ENCODE measurements around the gene TBKBP1.
A peak's percentile ranks its signal among the peaks of the same experiment; 100 is the strongest.

Gene TBKBP1

DNA sequence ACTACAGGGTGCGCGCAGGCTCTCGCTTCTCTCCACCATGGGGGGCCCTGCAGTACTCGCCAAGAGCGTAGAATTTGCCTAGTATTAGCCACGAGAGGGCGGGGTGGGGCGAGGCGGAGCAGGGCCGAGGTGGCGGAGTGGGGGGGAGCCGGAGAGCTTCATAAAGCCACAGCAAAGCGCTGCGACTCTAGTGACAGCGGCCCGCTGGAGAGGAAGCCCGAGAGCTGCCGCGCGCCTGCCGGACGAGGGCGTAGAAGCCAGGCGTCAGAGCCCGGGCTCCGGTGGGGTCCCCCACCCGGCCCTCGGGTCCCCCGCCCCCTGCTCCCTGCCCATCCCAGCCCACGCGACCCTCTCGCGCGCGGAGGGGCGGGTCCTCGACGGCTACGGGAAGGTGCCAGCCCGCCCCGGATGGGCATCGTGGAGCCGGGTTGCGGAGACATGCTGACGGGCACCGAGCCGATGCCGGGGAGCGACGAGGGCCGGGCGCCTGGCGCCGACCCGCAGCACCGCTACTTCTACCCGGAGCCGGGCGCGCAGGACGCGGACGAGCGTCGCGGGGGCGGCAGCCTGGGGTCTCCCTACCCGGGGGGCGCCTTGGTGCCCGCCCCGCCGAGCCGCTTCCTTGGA is 39.2 kb downstream of the TBKBP1 start, which contains the start of gene TBX21 (continued):
- TF ChIP-seq ZNF518A (tag by site-specific recombination; conservative IDR thresholded peaks at IDR 0.05; ENCODE audit: low read depth) (no peak), TSHZ1 (tag by site-specific recombination; IDR thresholded peaks at IDR 0.05; ENCODE audit: borderline replicate concordance) (no peak), GFI1B (tag by site-specific recombination; IDR thresholded peaks at IDR 0.05) (no peak), ZNF341 (tag by site-specific recombination; IDR thresholded peaks at IDR 0.05; ENCODE audit: low read depth) (0 out of 2 replicates have a peak, but pooled peaks have one; percentile 19), KLF7 (tag by site-specific recombination; IDR thresholded peaks at IDR 0.05; ENCODE audit: borderline replicate concordance) (no peak), ZBTB8A (tag by site-specific recombination; IDR thresholded peaks at IDR 0.05) (peak; percentile 77), ZNF670 (tag by site-specific recombination; IDR thresholded peaks at IDR 0.05; ENCODE audit: low read depth) (no peak), ZNF692 (tag by site-specific recombination; IDR thresholded peaks at IDR 0.05) (no peak), GLI2 (tag by site-specific recombination; IDR thresholded peaks at IDR 0.05; ENCODE audit: borderline replicate concordance, low read depth) (no peak), ZNF544 (tag by site-specific recombination; IDR thresholded peaks at IDR 0.05) (no peak), ZNF501 (tag by site-specific recombination; IDR thresholded peaks at IDR 0.05) (no peak), ZNF121 (tag by site-specific recombination; IDR thresholded peaks at IDR 0.05) (no peak), SP3 (tag by site-specific recombination; IDR thresholded peaks at IDR 0.05) (peak; percentile 30; the same call in 1 of the 2 replicates), TCF7L2 (IDR thresholded peaks at IDR 0.05; ENCODE audit: borderline replicate concordance, low read depth, low read length) (no peak)
- TF ChIP-seq, protein P1, sequence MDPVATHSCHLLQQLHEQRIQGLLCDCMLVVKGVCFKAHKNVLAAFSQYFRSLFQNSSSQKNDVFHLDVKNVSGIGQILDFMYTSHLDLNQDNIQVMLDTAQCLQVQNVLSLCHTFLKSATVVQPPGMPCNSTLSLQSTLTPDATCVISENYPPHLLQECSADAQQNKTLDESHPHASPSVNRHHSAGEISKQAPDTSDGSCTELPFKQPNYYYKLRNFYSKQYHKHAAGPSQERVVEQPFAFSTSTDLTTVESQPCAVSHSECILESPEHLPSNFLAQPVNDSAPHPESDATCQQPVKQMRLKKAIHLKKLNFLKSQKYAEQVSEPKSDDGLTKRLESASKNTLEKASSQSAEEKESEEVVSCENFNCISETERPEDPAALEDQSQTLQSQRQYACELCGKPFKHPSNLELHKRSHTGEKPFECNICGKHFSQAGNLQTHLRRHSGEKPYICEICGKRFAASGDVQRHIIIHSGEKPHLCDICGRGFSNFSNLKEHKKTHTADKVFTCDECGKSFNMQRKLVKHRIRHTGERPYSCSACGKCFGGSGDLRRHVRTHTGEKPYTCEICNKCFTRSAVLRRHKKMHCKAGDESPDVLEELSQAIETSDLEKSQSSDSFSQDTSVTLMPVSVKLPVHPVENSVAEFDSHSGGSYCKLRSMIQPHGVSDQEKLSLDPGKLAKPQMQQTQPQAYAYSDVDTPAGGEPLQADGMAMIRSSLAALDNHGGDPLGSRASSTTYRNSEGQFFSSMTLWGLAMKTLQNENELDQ (tag by site-specific recombination; IDR thresholded peaks at IDR 0.05; ENCODE audit: low read depth): no peak
- TF ChIP-seq, protein P2, sequence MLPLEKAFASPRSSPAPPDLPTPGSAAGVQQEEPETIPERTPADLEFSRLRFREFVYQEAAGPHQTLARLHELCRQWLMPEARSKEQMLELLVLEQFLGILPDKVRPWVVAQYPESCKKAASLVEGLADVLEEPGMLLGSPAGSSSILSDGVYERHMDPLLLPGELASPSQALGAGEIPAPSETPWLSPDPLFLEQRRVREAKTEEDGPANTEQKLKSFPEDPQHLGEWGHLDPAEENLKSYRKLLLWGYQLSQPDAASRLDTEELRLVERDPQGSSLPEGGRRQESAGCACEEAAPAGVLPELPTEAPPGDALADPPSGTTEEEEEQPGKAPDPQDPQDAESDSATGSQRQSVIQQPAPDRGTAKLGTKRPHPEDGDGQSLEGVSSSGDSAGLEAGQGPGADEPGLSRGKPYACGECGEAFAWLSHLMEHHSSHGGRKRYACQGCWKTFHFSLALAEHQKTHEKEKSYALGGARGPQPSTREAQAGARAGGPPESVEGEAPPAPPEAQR (tag by site-specific recombination; IDR thresholded peaks at IDR 0.05): no peak
- TF ChIP-seq, protein P3, sequence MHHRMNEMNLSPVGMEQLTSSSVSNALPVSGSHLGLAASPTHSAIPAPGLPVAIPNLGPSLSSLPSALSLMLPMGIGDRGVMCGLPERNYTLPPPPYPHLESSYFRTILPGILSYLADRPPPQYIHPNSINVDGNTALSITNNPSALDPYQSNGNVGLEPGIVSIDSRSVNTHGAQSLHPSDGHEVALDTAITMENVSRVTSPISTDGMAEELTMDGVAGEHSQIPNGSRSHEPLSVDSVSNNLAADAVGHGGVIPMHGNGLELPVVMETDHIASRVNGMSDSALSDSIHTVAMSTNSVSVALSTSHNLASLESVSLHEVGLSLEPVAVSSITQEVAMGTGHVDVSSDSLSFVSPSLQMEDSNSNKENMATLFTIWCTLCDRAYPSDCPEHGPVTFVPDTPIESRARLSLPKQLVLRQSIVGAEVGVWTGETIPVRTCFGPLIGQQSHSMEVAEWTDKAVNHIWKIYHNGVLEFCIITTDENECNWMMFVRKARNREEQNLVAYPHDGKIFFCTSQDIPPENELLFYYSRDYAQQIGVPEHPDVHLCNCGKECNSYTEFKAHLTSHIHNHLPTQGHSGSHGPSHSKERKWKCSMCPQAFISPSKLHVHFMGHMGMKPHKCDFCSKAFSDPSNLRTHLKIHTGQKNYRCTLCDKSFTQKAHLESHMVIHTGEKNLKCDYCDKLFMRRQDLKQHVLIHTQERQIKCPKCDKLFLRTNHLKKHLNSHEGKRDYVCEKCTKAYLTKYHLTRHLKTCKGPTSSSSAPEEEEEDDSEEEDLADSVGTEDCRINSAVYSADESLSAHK (tag by site-specific recombination; IDR thresholded peaks at IDR 0.05): no peak
- TF ChIP-seq, protein P4, sequence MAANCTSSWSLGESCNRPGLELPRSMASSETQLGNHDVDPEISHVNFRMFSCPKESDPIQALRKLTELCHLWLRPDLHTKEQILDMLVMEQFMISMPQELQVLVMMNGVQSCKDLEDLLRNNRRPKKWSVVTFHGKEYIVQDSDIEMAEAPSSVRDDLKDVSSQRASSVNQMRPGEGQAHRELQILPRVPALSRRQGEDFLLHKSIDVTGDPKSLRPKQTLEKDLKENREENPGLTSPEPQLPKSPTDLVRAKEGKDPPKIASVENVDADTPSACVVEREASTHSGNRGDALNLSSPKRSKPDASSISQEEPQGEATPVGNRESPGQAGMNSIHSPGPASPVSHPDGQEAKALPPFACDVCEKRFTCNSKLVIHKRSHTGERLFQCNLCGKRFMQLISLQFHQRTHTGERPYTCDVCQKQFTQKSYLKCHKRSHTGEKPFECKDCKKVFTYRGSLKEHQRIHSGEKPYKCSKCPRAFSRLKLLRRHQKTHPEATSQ (tag by site-specific recombination; IDR thresholded peaks at IDR 0.05): no peak
